H9 (cell line): ENCODE measurements around the gene NCDN. TPM values are rescaled to one million over a fixed set of nuclear protein-coding genes. Genes with fewer than 3 reads are reported as not detected.
A peak's percentile ranks its signal among the peaks of the same experiment; 100 is the strongest.

ENCODE experiments used
- DNase-seq: peaks from one replicate; pipeline ENCODE4 v3.0.0-alpha.2; 2017
- H2AFZ ChIP-seq: one replicate; pipeline ENCODE4 v1.6.1; 2013; ENCODE audit warnings: mild to moderate bottlenecking, low read length, control low read depth, moderate library complexity
- H2AK5ac ChIP-seq: 2 replicates; pipeline ENCODE4 v1.6.1; 2013; ENCODE audit warnings: low read length, control low read depth, mixed read lengths; ENCODE audit not compliant: insufficient read length
- H2BK120ac ChIP-seq: one replicate; pipeline ENCODE4 v1.6.1; 2013; ENCODE audit warnings: low read depth, mild to moderate bottlenecking, low read length, control low read depth, inconsistent platforms; ENCODE audit not compliant: poor library complexity, severe bottlenecking
- H2BK12ac ChIP-seq: 2 replicates; pipeline ENCODE4 v1.6.1; 2013; ENCODE audit warnings: low read length, control low read depth, mixed read lengths, low read depth; ENCODE audit not compliant: insufficient read length
- H2BK15ac ChIP-seq: 2 replicates; pipeline ENCODE4 v1.6.1; 2013; ENCODE audit warnings: low read depth, low read length, control low read depth
- H2BK20ac ChIP-seq: one replicate; pipeline ENCODE4 v1.6.1; 2013; ENCODE audit warnings: low read depth, mild to moderate bottlenecking, low read length, control low read depth, inconsistent platforms; ENCODE audit not compliant: poor library complexity, severe bottlenecking
- H2BK5ac ChIP-seq: 2 replicates; pipeline ENCODE4 v1.6.1; 2013; ENCODE audit warnings: low read length, control low read depth, mixed read lengths; ENCODE audit not compliant: insufficient read length
- H3K14ac ChIP-seq: 2 replicates; pipeline ENCODE4 v1.6.1; 2013; ENCODE audit warnings: low read length, control low read depth; ENCODE audit not compliant: insufficient read depth
- H3K18ac ChIP-seq: 2 replicates; pipeline ENCODE4 v1.6.1; 2013; ENCODE audit warnings: low read depth, mild to moderate bottlenecking, mixed read lengths, low read length, control low read depth; ENCODE audit not compliant: insufficient read length
- H3K23ac ChIP-seq: 2 replicates; pipeline ENCODE4 v1.6.1; 2013; ENCODE audit warnings: low read length, control low read depth, mixed read lengths, low read depth; ENCODE audit not compliant: insufficient read length
- H3K23me2 ChIP-seq: 2 replicates; pipeline ENCODE4 v1.6.1; 2013; ENCODE audit warnings: low read depth, mild to moderate bottlenecking, mixed read lengths, low read length, control low read depth; ENCODE audit not compliant: insufficient read length, poor library complexity, severe bottlenecking
- H3K27ac ChIP-seq: 2 replicates; pipeline ENCODE4 v1.5.1; 2013; ENCODE audit warnings: low read length, control low read depth, mixed read lengths, low read depth; ENCODE audit not compliant: insufficient read length
- H3K27me3 ChIP-seq: 2 replicates; pipeline ENCODE4 v1.6.1; 2013; ENCODE audit warnings: low read length, control low read depth, inconsistent platforms; ENCODE audit not compliant: insufficient read depth
- H3K4ac ChIP-seq: 2 replicates; pipeline ENCODE4 v1.6.1; 2013; ENCODE audit warnings: low read depth, mild to moderate bottlenecking, control low read depth, inconsistent platforms, low read length, moderate library complexity
- H3K4me1 ChIP-seq: 2 replicates; pipeline ENCODE4 v1.6.1; 2013; ENCODE audit warnings: low read length, control low read depth, inconsistent platforms; ENCODE audit not compliant: insufficient read depth
- H3K4me2 ChIP-seq: 2 replicates; pipeline ENCODE4 v1.6.1; 2013; ENCODE audit warnings: low read length, control low read depth, mixed read lengths; ENCODE audit not compliant: insufficient read length, insufficient read depth
- H3K56ac ChIP-seq: 2 replicates; pipeline ENCODE4 v1.6.1; 2013; ENCODE audit warnings: low read depth, mild to moderate bottlenecking, mixed read lengths, low read length, control low read depth; ENCODE audit not compliant: insufficient read length
- H3K79me1 ChIP-seq: 2 replicates; pipeline ENCODE4 v1.6.1; 2013; ENCODE audit warnings: low read depth, mild to moderate bottlenecking, moderate library complexity, low read length, control low read depth, inconsistent platforms; ENCODE audit not compliant: insufficient read depth, poor library complexity, severe bottlenecking
- H3K79me2 ChIP-seq: 2 replicates; pipeline ENCODE4 v1.6.1; 2013; ENCODE audit warnings: low read length, control low read depth, inconsistent platforms; ENCODE audit not compliant: insufficient read depth
- H3K9ac ChIP-seq: 2 replicates; pipeline ENCODE4 v1.6.1; 2013; ENCODE audit warnings: low read length, control low read depth, mixed read lengths; ENCODE audit not compliant: insufficient read length; ENCODE audit errors: extremely low read depth
- H3K9me3 ChIP-seq: one replicate; pipeline ENCODE4 v1.6.1; 2013; ENCODE audit warnings: low read depth, low read length, inconsistent platforms; ENCODE audit not compliant: control insufficient read depth
- H3T11ph ChIP-seq: one replicate; pipeline ENCODE4 v1.6.1; 2013; ENCODE audit warnings: mild to moderate bottlenecking, low read length, control low read depth, inconsistent platforms
- H4K20me1 ChIP-seq: one replicate; pipeline ENCODE4 v1.6.1; 2013; ENCODE audit not compliant: control insufficient read depth, insufficient read length, insufficient read depth
- H4K5ac ChIP-seq: 2 replicates; pipeline ENCODE4 v1.6.1; 2013; ENCODE audit warnings: low read depth, mild to moderate bottlenecking, mixed read lengths, low read length, control low read depth; ENCODE audit not compliant: insufficient read length
- H4K8ac ChIP-seq: replicated peaks from 2 replicates; pipeline ENCODE4 v1.6.1; 2013; ENCODE audit warnings: low read length, control low read depth, mixed read lengths, low read depth; ENCODE audit not compliant: insufficient read length
- H4K91ac ChIP-seq: 2 replicates; pipeline ENCODE4 v1.6.1; 2013; ENCODE audit warnings: low read depth, mild to moderate bottlenecking, moderate library complexity, mixed read lengths, low read length, control low read depth; ENCODE audit not compliant: insufficient read length
- H3K27ac Mint-ChIP-seq, 3 experiments: 2 replicates in 2 of 3; 3 replicates in 1 of 3; pipeline ENCODE4 v1.8.0; 2020 to 2021; ENCODE audit warnings: mixed read lengths in 3 of 3, mild to moderate bottlenecking in 1 of 3, moderate library complexity in 1 of 3
- H3K27me3 Mint-ChIP-seq: 2 replicates; pipeline ENCODE4 v1.8.0; 2021; ENCODE audit warnings: low read depth, mild to moderate bottlenecking, moderate library complexity, mixed read lengths
- H3K36me3 Mint-ChIP-seq, 3 experiments: 2 replicates in 2 of 3; 3 replicates in 1 of 3; pipeline ENCODE4 v1.8.0; 2020 to 2021; ENCODE audit warnings: low read depth in 3 of 3, mixed read lengths in 3 of 3; ENCODE audit not compliant: insufficient read depth in 1 of 3
- H3K4me1 Mint-ChIP-seq, 2 experiments: 2 replicates each; pipeline ENCODE4 v1.8.0; 2020; ENCODE audit warnings: mixed read lengths in 2 of 2
- H3K4me3 Mint-ChIP-seq, 2 experiments: 2 replicates in 1 of 2; 3 replicates in 1 of 2; pipeline ENCODE4 v1.8.0; 2020 to 2021; ENCODE audit warnings: mild to moderate bottlenecking in 2 of 2, mixed read lengths in 2 of 2, moderate library complexity in 1 of 2
- H3K9me3 Mint-ChIP-seq, 2 experiments: 2 replicates in 1 of 2; 3 replicates in 1 of 2; pipeline ENCODE4 v1.8.0; 2020; ENCODE audit warnings: mild to moderate bottlenecking in 2 of 2, mixed read lengths in 2 of 2, moderate library complexity in 1 of 2
- CTCF ChIP-seq: fragments of 200-600 bp; sonication (generic); conservative IDR thresholded peaks from 3 replicates; pipeline ENCODE4 v1.8.0; 2021; ENCODE audit warnings: antibody characterized with exemption, mild to moderate bottlenecking
- WGBS: extraction: QIAGEN DNeasy Blood & Tissue Kit; methylation state at CpG from one replicate; pipeline ENCODE4 v1.1.7; 2013; ENCODE audit warnings: missing lambda C conversion rate, low lambda C conversion rate, mixed read lengths; ENCODE audit not compliant: insufficient read length; ENCODE audit errors: extremely low coverage; 5-methylcytosine and 5-hydroxymethylcytosine counted together
- total RNA-seq: library from RNA; stranded (reverse); gene quantifications from 2 replicates; pipeline ENCODE4 v1.2.1, GENCODE V29; 2021

The NCDN gene
- total RNA-seq, 1 experiment from 2014 or later: 44.2 TPM

GRCh38 chr1:35519432-35519831 lies 38.2 kb upstream of the NCDN start:
- H3K4me1 Mint-ChIP-seq: peaks cover 10 to 12% of the 10 kb centered on the region in 2 experiments

More at GRCh38 chr1:35519432-35519831, 38.2 kb upstream of the NCDN start:
- Histone ChIP-seq H4K5ac (no peak overlapping the region), H3K23me2 (no peaks in the 10 kb centered on the region), H3K79me2 (no peaks in the 10 kb centered on the region; the same call in 1 of the 2 replicates), H2AK5ac (no peak overlapping the region), H3K18ac (no peak overlapping the region), H3T11ph (no peak overlapping the region), H3K4me1 (peaks cover 4% of the 10 kb centered on the region; the same call in 1 of the 2 replicates), H3K4me2 (no peak overlapping the region), H2BK120ac (no peak overlapping the region), H3K79me1 (no peaks in the 10 kb centered on the region), H3K27ac (no peak overlapping the region), H2AFZ (no peak overlapping the region), H3K27me3 (no peaks in the 10 kb centered on the region), H4K20me1 (no peaks in the 10 kb centered on the region), H2BK20ac (no peak overlapping the region), H4K91ac (no peak overlapping the region), H2BK15ac (no peak overlapping the region), H2BK12ac (no peak overlapping the region), H3K56ac (no peak overlapping the region), H3K9me3 (peaks cover 5% of the 10 kb centered on the region), H3K14ac (no peak overlapping the region), H3K9ac (no peak overlapping the region), H3K4ac (no peak overlapping the region), H2BK5ac (no peak overlapping the region), H3K23ac (no peak overlapping the region), H4K8ac (no peak overlapping the region)
- TF ChIP-seq CTCF: no peak
- WGBS: no CpG with 5 or more reads among the region's 2 CpGs
- Mint-ChIP-seq H3K27me3 (no peaks in the 10 kb centered on the region), H3K4me3 (no peak overlapping the region), H3K27ac (0 out of 7 replicates have a peak overlapping the region, but pooled peaks of 1 of the 3 experiments have one; percentile 11), H3K36me3 (peaks cover 30 to 50% (median 33%) of the 10 kb centered on the region in 3 experiments), H3K9me3 (peaks cover 30 to 32% of the 10 kb centered on the region in 2 experiments)
- no peak for DNase-seq
